ENCODE measurements around the gene ALG2.

DNA sequence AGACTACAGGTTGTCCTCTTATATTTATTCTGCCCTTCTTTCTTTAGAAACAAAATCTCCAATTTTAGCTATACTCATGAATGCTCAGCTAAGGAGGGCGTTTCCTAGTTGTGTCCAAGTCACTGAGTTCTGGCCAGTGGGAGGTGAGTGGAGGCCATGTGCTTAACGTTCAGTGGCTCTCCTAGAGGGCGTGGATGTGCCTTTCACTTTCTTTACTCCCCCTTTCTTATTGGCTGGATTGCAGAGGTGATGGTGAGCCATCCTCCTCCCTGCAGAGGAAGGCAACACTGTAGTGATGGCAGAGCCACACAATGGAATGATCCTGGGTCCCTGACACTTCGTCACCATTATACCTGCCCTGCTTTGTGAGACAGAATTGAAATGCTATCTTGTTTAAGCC, 54.6 kb downstream of the ALG2 start:
- TF ChIP-seq, protein P1, sequence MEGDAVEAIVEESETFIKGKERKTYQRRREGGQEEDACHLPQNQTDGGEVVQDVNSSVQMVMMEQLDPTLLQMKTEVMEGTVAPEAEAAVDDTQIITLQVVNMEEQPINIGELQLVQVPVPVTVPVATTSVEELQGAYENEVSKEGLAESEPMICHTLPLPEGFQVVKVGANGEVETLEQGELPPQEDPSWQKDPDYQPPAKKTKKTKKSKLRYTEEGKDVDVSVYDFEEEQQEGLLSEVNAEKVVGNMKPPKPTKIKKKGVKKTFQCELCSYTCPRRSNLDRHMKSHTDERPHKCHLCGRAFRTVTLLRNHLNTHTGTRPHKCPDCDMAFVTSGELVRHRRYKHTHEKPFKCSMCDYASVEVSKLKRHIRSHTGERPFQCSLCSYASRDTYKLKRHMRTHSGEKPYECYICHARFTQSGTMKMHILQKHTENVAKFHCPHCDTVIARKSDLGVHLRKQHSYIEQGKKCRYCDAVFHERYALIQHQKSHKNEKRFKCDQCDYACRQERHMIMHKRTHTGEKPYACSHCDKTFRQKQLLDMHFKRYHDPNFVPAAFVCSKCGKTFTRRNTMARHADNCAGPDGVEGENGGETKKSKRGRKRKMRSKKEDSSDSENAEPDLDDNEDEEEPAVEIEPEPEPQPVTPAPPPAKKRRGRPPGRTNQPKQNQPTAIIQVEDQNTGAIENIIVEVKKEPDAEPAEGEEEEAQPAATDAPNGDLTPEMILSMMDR (IDR thresholded peaks at IDR 0.05): no peak
- TF ChIP-seq POLR2A (IDR thresholded peaks at IDR 0.05): no peak
